ENCODE data around the gene PTGR1.

- TF ChIP-seq, protein P1, sequence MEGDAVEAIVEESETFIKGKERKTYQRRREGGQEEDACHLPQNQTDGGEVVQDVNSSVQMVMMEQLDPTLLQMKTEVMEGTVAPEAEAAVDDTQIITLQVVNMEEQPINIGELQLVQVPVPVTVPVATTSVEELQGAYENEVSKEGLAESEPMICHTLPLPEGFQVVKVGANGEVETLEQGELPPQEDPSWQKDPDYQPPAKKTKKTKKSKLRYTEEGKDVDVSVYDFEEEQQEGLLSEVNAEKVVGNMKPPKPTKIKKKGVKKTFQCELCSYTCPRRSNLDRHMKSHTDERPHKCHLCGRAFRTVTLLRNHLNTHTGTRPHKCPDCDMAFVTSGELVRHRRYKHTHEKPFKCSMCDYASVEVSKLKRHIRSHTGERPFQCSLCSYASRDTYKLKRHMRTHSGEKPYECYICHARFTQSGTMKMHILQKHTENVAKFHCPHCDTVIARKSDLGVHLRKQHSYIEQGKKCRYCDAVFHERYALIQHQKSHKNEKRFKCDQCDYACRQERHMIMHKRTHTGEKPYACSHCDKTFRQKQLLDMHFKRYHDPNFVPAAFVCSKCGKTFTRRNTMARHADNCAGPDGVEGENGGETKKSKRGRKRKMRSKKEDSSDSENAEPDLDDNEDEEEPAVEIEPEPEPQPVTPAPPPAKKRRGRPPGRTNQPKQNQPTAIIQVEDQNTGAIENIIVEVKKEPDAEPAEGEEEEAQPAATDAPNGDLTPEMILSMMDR (IDR thresholded peaks at IDR 0.05) = no peak
- TF ChIP-seq TEAD1 (CRISPR knock-in tag; IDR thresholded peaks at IDR 0.05) (no peak), FOXP4 (CRISPR knock-in tag; IDR thresholded peaks at IDR 0.05) (no peak), CBFB (CRISPR knock-in tag; IDR thresholded peaks at IDR 0.05; ENCODE audit: low read depth) (no peak), CREB1 (CRISPR knock-in tag; IDR thresholded peaks at IDR 0.05) (no peak), TEAD4 (CRISPR knock-in tag; IDR thresholded peaks at IDR 0.05) (no peak), NR3C1 (CRISPR knock-in tag; conservative IDR thresholded peaks at IDR 0.05; ENCODE audit: low read depth) (no peak), E2F4 (CRISPR knock-in tag; IDR thresholded peaks at IDR 0.05; ENCODE audit: borderline replicate concordance, low read depth) (no peak), CDX4 (CRISPR knock-in tag; IDR thresholded peaks at IDR 0.05; ENCODE audit: borderline replicate concordance) (no peak), FOXK1 (CRISPR knock-in tag; IDR thresholded peaks at IDR 0.05) (no peak), MYBL2 (CRISPR knock-in tag; IDR thresholded peaks at IDR 0.05) (no peak), SMAD3 (CRISPR knock-in tag; IDR thresholded peaks at IDR 0.05; ENCODE audit: borderline replicate concordance) (no peak), OVOL2 (CRISPR knock-in tag; IDR thresholded peaks at IDR 0.05; ENCODE audit: borderline replicate concordance) (no peak)
- TF ChIP-seq, protein P2, sequence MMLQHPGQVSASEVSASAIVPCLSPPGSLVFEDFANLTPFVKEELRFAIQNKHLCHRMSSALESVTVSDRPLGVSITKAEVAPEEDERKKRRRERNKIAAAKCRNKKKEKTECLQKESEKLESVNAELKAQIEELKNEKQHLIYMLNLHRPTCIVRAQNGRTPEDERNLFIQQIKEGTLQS (CRISPR knock-in tag; conservative IDR thresholded peaks at IDR 0.05) = no peak
Observed at GRCh38 chr9:111566234-111566633, 33.2 kb downstream of the PTGR1 start.

All from WTC11 (cell line).